ENCODE measurements around the gene MT1HL1. TPM values are rescaled to one million over a fixed set of nuclear protein-coding genes. Genes with fewer than 3 reads are reported as not detected.

Gene MT1HL1
- total RNA-seq, 1 experiment from 2014 or later = not detected

GRCh38 chr1:237033804-237034203 is 29.6 kb upstream of the MT1HL1 start:
- Mint-ChIP-seq H3K9me3 (no peaks in the 10 kb centered on the region), H3K27me3 (ENCODE audit: low read depth) (no peaks in the 10 kb centered on the region; the same call in 1 of the 2 replicates), H3K4me3 (no peak overlapping the region), H3K27ac (no peak overlapping the region), H3K4me1 (peaks cover 35% of the 10 kb centered on the region), H3K36me3 (no peaks in the 10 kb centered on the region)
- ChIA-PET CTCF (no interaction called here), POLR2A (no interaction called here)
- TF ChIP-seq ATF2 (CRISPR knock-in tag; IDR thresholded peaks at IDR 0.05; ENCODE audit: borderline replicate concordance, low read depth) = no peak
- TF ChIP-seq ELF4 (CRISPR knock-in tag; IDR thresholded peaks at IDR 0.05; ENCODE audit: low read depth) = no peak
- TF ChIP-seq KAT7 (CRISPR knock-in tag; IDR thresholded peaks at IDR 0.05; ENCODE audit: borderline replicate concordance) = no peak
- no peak for TF ChIP-seq HMGA2 (CRISPR knock-in tag; IDR thresholded peaks at IDR 0.05)
- TF ChIP-seq RORB (CRISPR knock-in tag; IDR thresholded peaks at IDR 0.05) = no peak
- no peak for TF ChIP-seq TCF7 (CRISPR knock-in tag; IDR thresholded peaks at IDR 0.05; ENCODE audit: low read depth)
- TF ChIP-seq ZNF423 (CRISPR knock-in tag; IDR thresholded peaks at IDR 0.05) = no peak
- no peak for TF ChIP-seq ZNF425 (CRISPR knock-in tag; conservative IDR thresholded peaks at IDR 0.05)
- no peak for TF ChIP-seq CDX4 (CRISPR knock-in tag; IDR thresholded peaks at IDR 0.05; ENCODE audit: borderline replicate concordance)
- no peak for TF ChIP-seq AFF4 (CRISPR knock-in tag; IDR thresholded peaks at IDR 0.05; ENCODE audit: borderline replicate concordance)
- TF ChIP-seq FOXP1 (CRISPR knock-in tag; IDR thresholded peaks at IDR 0.05; ENCODE audit: borderline replicate concordance) = no peak
- TF ChIP-seq PREB (CRISPR knock-in tag; IDR thresholded peaks at IDR 0.05; ENCODE audit: borderline replicate concordance) = no peak
- TF ChIP-seq MLX (CRISPR knock-in tag; IDR thresholded peaks at IDR 0.05) = no peak
- no peak for TF ChIP-seq HMGXB4 (CRISPR knock-in tag; IDR thresholded peaks at IDR 0.05)
- TF ChIP-seq JUN (CRISPR knock-in tag; IDR thresholded peaks at IDR 0.05) = no peak
- ATAC-seq (no peak), DNase-seq (ENCODE audit: low spot score) (no peak)
